Right forelimb (tissue), 1 donor: ENCODE results near the gene TM7SF3.
"Not testable (repeated sequence)": the region's sequence is repeated elsewhere in the genome, so short reads cannot be mapped to it uniquely, and the experiment has no call there.

Experiments
- DNase-seq: peaks from one replicate; pipeline ENCODE4 v3.0.0-alpha.2; 2018

TM7SF3 gene

GRCh38 chr12:27014085-27014858, at the start of gene TM7SF3:
Gene TM7SF3 (minus strand): TSS chr12:27014384. CDS start chr12:27014168, 216 bp downstream.
- peak; percentile 92 for DNase-seq

GRCh38 chr12:27063250-27063851, 49.2 kb upstream of the TM7SF3 start:
- no peak for DNase-seq

- no peak for DNase-seq
These were observed 47.1 kb upstream of the TM7SF3 start for GRCh38 chr12:27061317-27061716.

- no peak for DNase-seq
These were observed 46.6 kb upstream of the TM7SF3 start for GRCh38 chr12:27060740-27061139.

GRCh38 chr12:27057543-27057942, 43.4 kb upstream of the TM7SF3 start:
- DNase-seq = no peak

GRCh38 chr12:27055966-27056365, 41.8 kb upstream of the TM7SF3 start:
- no peak for DNase-seq

- DNase-seq = no peak
These were observed 38.6 kb upstream of the TM7SF3 start for GRCh38 chr12:27052742-27053141.

- no peak for DNase-seq
These were observed 38.0 kb upstream of the TM7SF3 start for GRCh38 chr12:27052176-27052575.

- no peak for DNase-seq
These were observed 34.9 kb upstream of the TM7SF3 start for GRCh38 chr12:27048822-27049752.

- DNase-seq = not testable (repeated sequence)
These were observed 27.8 kb upstream of the TM7SF3 start for GRCh38 chr12:27042018-27042417.

- DNase-seq = not testable (repeated sequence)
These were observed 26.5 kb upstream of the TM7SF3 start for GRCh38 chr12:27040637-27041036.

- no peak for DNase-seq
These were observed 20.6 kb upstream of the TM7SF3 start for GRCh38 chr12:27034607-27035293.

- DNase-seq = no peak
These were observed 18.5 kb upstream of the TM7SF3 start for GRCh38 chr12:27032679-27033078.

- no peak for DNase-seq
These were observed 17.3 kb upstream of the TM7SF3 start for GRCh38 chr12:27031531-27031930.

GRCh38 chr12:27026257-27026656, 12.1 kb upstream of the TM7SF3 start:
- no peak for DNase-seq

GRCh38 chr12:27025116-27025515, 10.9 kb upstream of the TM7SF3 start:
- no peak for DNase-seq

GRCh38 chr12:27024291-27024690, 10.1 kb upstream of the TM7SF3 start:
- DNase-seq = no peak

GRCh38 chr12:27020761-27021160, 6.6 kb upstream of the TM7SF3 start:
- DNase-seq = no peak

GRCh38 chr12:27018037-27018436, 3.9 kb upstream of the TM7SF3 start:
- no peak for DNase-seq

GRCh38 chr12:27017163-27017823, 3.1 kb upstream of the TM7SF3 start:
- not testable (repeated sequence) for DNase-seq

GRCh38 chr12:27015730-27016076, 1.5 kb upstream of the TM7SF3 start:
- no peak for DNase-seq
